ENCODE measurements around the gene NRIP3. TPM values are rescaled to one million over a fixed set of nuclear protein-coding genes. Genes with fewer than 3 reads are reported as not detected.

NRIP3 gene
- 1 to 10 TPM in 1 of 2 donors, under 1 TPM in 1; 0.95 to 1.2 TPM for total RNA-seq
- 2.6 TPM for polyA plus RNA-seq (2013, experiment 1 of 2)
- polyA plus RNA-seq (2013, experiment 2 of 2): 2.9 TPM
- long read RNA-seq, experiment 1: 0 reads
- long read RNA-seq, experiment 2, partial matches to known transcripts: 0 of 1 reads
- long read RNA-seq, experiment 2, other reads (novel, unspliced or antisense): 1 of 1 reads
- long read RNA-seq, experiment 3, transcript NRIP3-201 (7 exons, 3,809 nt): major isoform, 13 of 14 reads
- long read RNA-seq, experiment 3, partial matches to known transcripts: 1 of 14 reads
- long read RNA-seq, experiment 3, other reads (novel, unspliced or antisense): 0 of 14 reads
- long read RNA-seq, experiment 4: 0 reads

- Histone ChIP-seq H3K4me1 (ENCODE audit: control insufficient read depth, insufficient read depth, low read length) (peaks cover 3% of the 10 kb centered on the region), H3K9me3 (ENCODE audit: control insufficient read depth, low read length) (no peaks in the 10 kb centered on the region), H3K36me3 (ENCODE audit: control insufficient read depth, insufficient read depth, low read length) (no peaks in the 10 kb centered on the region), H3K27me3 (ENCODE audit: control insufficient read depth, insufficient read depth, low read length, poor library complexity, severe bottlenecking) (peaks cover 83% of the 10 kb centered on the region), H3K9ac (ENCODE audit: extremely low read depth, low read length, poor library complexity, severe bottlenecking) (no peak within 1 kb of the TSS), H3K4me3 (ENCODE audit: low read length) (peak within 1 kb of the TSS; percentile 73), H3K27ac (ENCODE audit: low read depth, low read length) (no peak within 1 kb of the TSS)
- Mint-ChIP-seq H3K9me3 (no peaks in the 10 kb centered on the region), H3K36me3 (ENCODE audit: low read depth) (no peaks in the 10 kb centered on the region), H3K27ac (no peak within 1 kb of the TSS), H3K4me3 (peak within 1 kb of the TSS; percentile 53), H3K27me3 (ENCODE audit: insufficient read depth) (peaks cover 88% of the 10 kb centered on the region), H3K4me1 (peaks cover 2% of the 10 kb centered on the region)
- 0 to 1% methylated on average over 19 to 83 of the region's 83 CpGs for WGBS, 2 experiments (ENCODE audit: insufficient coverage in 1 of 2, insufficient read length in 1 of 2)
- peak; percentile 83 for DNase-seq
- TF ChIP-seq, protein P1, sequence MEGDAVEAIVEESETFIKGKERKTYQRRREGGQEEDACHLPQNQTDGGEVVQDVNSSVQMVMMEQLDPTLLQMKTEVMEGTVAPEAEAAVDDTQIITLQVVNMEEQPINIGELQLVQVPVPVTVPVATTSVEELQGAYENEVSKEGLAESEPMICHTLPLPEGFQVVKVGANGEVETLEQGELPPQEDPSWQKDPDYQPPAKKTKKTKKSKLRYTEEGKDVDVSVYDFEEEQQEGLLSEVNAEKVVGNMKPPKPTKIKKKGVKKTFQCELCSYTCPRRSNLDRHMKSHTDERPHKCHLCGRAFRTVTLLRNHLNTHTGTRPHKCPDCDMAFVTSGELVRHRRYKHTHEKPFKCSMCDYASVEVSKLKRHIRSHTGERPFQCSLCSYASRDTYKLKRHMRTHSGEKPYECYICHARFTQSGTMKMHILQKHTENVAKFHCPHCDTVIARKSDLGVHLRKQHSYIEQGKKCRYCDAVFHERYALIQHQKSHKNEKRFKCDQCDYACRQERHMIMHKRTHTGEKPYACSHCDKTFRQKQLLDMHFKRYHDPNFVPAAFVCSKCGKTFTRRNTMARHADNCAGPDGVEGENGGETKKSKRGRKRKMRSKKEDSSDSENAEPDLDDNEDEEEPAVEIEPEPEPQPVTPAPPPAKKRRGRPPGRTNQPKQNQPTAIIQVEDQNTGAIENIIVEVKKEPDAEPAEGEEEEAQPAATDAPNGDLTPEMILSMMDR (conservative IDR thresholded peaks at IDR 0.05): no peak
Observed at GRCh38 chr11:9003573-9004182, at the start of gene NRIP3. NRIP3 (minus strand) TSS chr11:9004001; CDS start chr11:9003935, 66 bp downstream.

DNA sequence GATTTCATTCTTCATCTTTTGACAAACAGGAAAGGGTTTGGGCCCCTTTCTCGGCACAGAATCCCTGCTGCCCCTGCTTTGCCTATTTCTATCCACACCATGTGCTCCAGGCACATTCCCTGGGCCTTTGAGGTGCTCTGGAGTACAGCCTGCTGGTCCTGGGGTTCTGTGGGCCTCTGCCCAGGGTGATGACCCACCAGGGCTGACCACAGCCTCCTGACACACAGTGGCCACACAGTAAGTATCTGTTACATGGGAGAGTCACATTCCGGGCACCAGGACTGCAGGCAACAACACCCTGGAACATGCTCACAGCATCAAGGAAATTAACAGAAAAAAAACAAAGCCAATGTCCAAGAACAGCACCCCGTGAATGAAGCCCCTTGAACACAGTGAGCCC is 48.5 kb upstream of the NRIP3 start:
- Mint-ChIP-seq H3K27me3 (ENCODE audit: insufficient read depth) (no peaks in the 10 kb centered on the region), H3K9me3 (no peaks in the 10 kb centered on the region), H3K4me3 (no peak overlapping the region), H3K4me1 (peaks cover 21% of the 10 kb centered on the region), H3K27ac (no peak overlapping the region), H3K36me3 (ENCODE audit: low read depth) (no peaks in the 10 kb centered on the region)
- H3K4me1 ChIP-seq (ENCODE audit: control insufficient read depth, insufficient read depth, low read length): peaks cover 9% of the 10 kb centered on the region
- no peak overlapping the region for H3K4me3 ChIP-seq (ENCODE audit: low read length)
- WGBS, 2 experiments (ENCODE audit: insufficient coverage in 1 of 2, insufficient read length in 1 of 2): 89 to 100% methylated on average over 2 to 3 of the region's 3 CpGs
- no peak overlapping the region for H3K9ac ChIP-seq (ENCODE audit: extremely low read depth, low read length, poor library complexity, severe bottlenecking)
- no peak for DNase-seq
- H3K27ac ChIP-seq (ENCODE audit: low read depth, low read length): no peak overlapping the region
- no peaks in the 10 kb centered on the region for H3K27me3 ChIP-seq (ENCODE audit: control insufficient read depth, insufficient read depth, low read length, poor library complexity, severe bottlenecking)
- TF ChIP-seq, protein P1 (conservative IDR thresholded peaks at IDR 0.05): no peak
- no peaks in the 10 kb centered on the region for H3K9me3 ChIP-seq (ENCODE audit: control insufficient read depth, low read length)
- H3K36me3 ChIP-seq (ENCODE audit: control insufficient read depth, insufficient read depth, low read length): no peaks in the 10 kb centered on the region

DNA sequence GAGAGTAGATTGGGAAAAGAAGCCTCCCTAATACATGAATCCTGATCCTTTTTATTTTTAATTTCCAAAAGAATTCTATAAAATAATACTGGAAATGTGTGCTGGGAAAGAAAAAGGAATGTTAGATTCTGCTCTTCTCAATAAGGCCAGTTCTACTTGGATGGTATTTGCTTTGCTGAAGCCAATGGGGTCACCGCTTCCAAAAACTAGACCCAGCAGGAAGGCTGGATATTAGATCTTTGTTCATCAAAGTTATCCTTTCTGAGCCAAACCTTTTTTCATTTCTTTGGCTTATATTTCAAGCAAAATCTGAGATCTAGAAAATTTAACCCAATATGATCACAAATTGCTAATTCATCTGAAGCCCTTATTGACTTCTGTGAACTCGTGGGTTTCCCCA is 46.2 kb upstream of the NRIP3 start:
- H3K27me3 ChIP-seq (ENCODE audit: control insufficient read depth, insufficient read depth, low read length, poor library complexity, severe bottlenecking): no peaks in the 10 kb centered on the region
- TF ChIP-seq, protein P1 (conservative IDR thresholded peaks at IDR 0.05): no peak
- Mint-ChIP-seq H3K27me3 (ENCODE audit: insufficient read depth) (no peaks in the 10 kb centered on the region), H3K4me1 (peaks cover 20% of the 10 kb centered on the region), H3K4me3 (no peak overlapping the region), H3K36me3 (ENCODE audit: low read depth) (no peaks in the 10 kb centered on the region), H3K9me3 (no peaks in the 10 kb centered on the region), H3K27ac (no peak overlapping the region)
- no peak overlapping the region for H3K9ac ChIP-seq (ENCODE audit: extremely low read depth, low read length, poor library complexity, severe bottlenecking)
- H3K9me3 ChIP-seq (ENCODE audit: control insufficient read depth, low read length): no peaks in the 10 kb centered on the region
- 80 to 88% methylated on average over 2 of the region's 2 CpGs for WGBS, 2 experiments (ENCODE audit: insufficient coverage in 1 of 2, insufficient read length in 1 of 2)
- H3K36me3 ChIP-seq (ENCODE audit: control insufficient read depth, insufficient read depth, low read length): no peaks in the 10 kb centered on the region
- DNase-seq: no peak
- no peak overlapping the region for H3K4me3 ChIP-seq (ENCODE audit: low read length)
- H3K4me1 ChIP-seq (ENCODE audit: control insufficient read depth, insufficient read depth, low read length): no peaks in the 10 kb centered on the region
- no peak overlapping the region for H3K27ac ChIP-seq (ENCODE audit: low read depth, low read length)
